ENCODE measurements around the gene FHIT.

FHIT gene

GRCh38 chr3:60176614-60177013, 1074.6 kb downstream of the FHIT start:
- H3K27ac ChIP-seq (ENCODE audit: low read depth, low read length) = no peak overlapping the region

DNA sequence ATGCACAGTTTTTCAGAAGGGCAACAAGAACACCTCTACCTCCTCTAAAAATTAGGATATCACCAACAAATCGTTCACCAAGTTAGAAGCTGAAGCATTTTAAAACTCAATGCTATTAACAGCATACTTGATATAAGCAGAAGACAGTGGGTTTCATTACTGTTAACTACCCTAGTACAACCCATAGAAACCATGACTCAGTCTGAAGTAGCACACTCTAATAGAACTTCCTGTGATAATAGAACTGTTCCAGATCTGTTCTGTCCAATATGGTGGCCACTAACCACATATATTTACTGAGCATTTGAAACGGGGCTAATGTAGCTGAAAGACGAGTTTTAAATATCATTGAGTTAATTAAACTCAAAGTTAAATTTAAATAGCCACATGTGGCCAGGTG, 1075.6 kb downstream of the FHIT start:
- Histone ChIP-seq H3K4me1 (ENCODE audit: insufficient read depth, low read length) (no peaks in the 10 kb centered on the region), H3K9me3 (ENCODE audit: low read length) (no peaks in the 10 kb centered on the region), H3K36me3 (ENCODE audit: insufficient read depth, low read length) (no peaks in the 10 kb centered on the region), H3K9ac (ENCODE audit: low read length) (no peak overlapping the region), H3K4me3 (ENCODE audit: low read depth in 1 of 2, low read length in 2 of 2) (no peak overlapping the region), H3K27me3 (ENCODE audit: control insufficient read depth in 1 of 2, insufficient read depth in 2 of 2, low read length in 2 of 2) (no peaks in the 10 kb centered on the region), H3K27ac (ENCODE audit: low read depth, low read length) (no peak overlapping the region)

More at GRCh38 chr3:60176614-60177013, 1074.6 kb downstream of the FHIT start:
- Histone ChIP-seq H3K9ac (ENCODE audit: low read length) (no peak overlapping the region), H3K4me1 (ENCODE audit: insufficient read depth, low read length) (no peaks in the 10 kb centered on the region), H3K36me3 (ENCODE audit: insufficient read depth, low read length) (no peaks in the 10 kb centered on the region), H3K9me3 (ENCODE audit: low read length) (no peaks in the 10 kb centered on the region), H3K4me3 (ENCODE audit: low read depth in 1 of 2, low read length in 2 of 2) (no peak overlapping the region), H3K27me3 (ENCODE audit: control insufficient read depth in 1 of 2, insufficient read depth in 2 of 2, low read length in 2 of 2) (no peaks in the 10 kb centered on the region)

DNA sequence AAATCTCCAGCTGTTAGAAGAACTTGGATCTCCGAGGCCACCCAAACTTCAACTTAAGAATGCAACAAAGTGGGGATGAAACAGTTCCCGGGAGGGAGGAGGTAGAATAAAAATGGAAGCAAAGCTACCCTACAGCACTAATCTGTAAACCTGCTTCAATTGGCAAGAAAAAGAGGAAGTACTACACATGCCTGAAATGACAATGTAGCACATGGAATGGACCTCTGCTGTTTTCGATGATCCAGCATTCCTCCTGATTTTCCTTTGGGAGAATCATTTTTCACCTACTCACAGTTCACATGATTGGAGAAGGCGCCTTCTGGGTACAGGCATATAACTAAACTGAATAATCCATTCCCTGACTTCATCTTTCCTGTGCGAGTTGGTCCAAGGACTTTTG, 1081.5 kb downstream of the FHIT start:
- H3K4me1 ChIP-seq (ENCODE audit: insufficient read depth, low read length) = no peaks in the 10 kb centered on the region
- no peaks in the 10 kb centered on the region for H3K27me3 ChIP-seq (ENCODE audit: control insufficient read depth in 1 of 2, insufficient read depth in 2 of 2, low read length in 2 of 2)
- no peak overlapping the region for H3K9ac ChIP-seq (ENCODE audit: low read length)
- no peak overlapping the region for H3K4me3 ChIP-seq (ENCODE audit: low read depth in 1 of 2, low read length in 2 of 2)
- H3K9me3 ChIP-seq (ENCODE audit: low read length) = no peaks in the 10 kb centered on the region
- H3K36me3 ChIP-seq (ENCODE audit: insufficient read depth, low read length) = no peaks in the 10 kb centered on the region
- H3K27ac ChIP-seq (ENCODE audit: low read depth, low read length) = no peak overlapping the region

GRCh38 chr3:60167186-60167585, 1084.1 kb downstream of the FHIT start:
- H3K9ac ChIP-seq (ENCODE audit: low read length) = no peak overlapping the region
- H3K27ac ChIP-seq (ENCODE audit: low read depth, low read length) = no peak overlapping the region
- H3K36me3 ChIP-seq (ENCODE audit: insufficient read depth, low read length) = no peaks in the 10 kb centered on the region
- no peaks in the 10 kb centered on the region for H3K9me3 ChIP-seq (ENCODE audit: low read length)
- H3K4me3 ChIP-seq (ENCODE audit: low read depth in 1 of 2, low read length in 2 of 2) = no peak overlapping the region
- no peaks in the 10 kb centered on the region for H3K4me1 ChIP-seq (ENCODE audit: insufficient read depth, low read length)
- no peaks in the 10 kb centered on the region for H3K27me3 ChIP-seq (ENCODE audit: control insufficient read depth in 1 of 2, insufficient read depth in 2 of 2, low read length in 2 of 2)

- Histone ChIP-seq H3K36me3 (ENCODE audit: insufficient read depth, low read length) (no peaks in the 10 kb centered on the region), H3K27me3 (ENCODE audit: control insufficient read depth in 1 of 2, insufficient read depth in 2 of 2, low read length in 2 of 2) (no peaks in the 10 kb centered on the region), H3K27ac (ENCODE audit: low read depth, low read length) (no peak overlapping the region), H3K9ac (ENCODE audit: low read length) (no peak overlapping the region), H3K4me3 (ENCODE audit: low read depth in 1 of 2, low read length in 2 of 2) (no peak overlapping the region), H3K9me3 (ENCODE audit: low read length) (no peaks in the 10 kb centered on the region), H3K4me1 (ENCODE audit: insufficient read depth, low read length) (no peaks in the 10 kb centered on the region)
Measured at GRCh38 chr3:60160822-60161748, 1090.2 kb downstream of the FHIT start.

- Histone ChIP-seq H3K27ac (ENCODE audit: low read depth, low read length) (no peak overlapping the region), H3K9ac (ENCODE audit: low read length) (no peak overlapping the region)
Measured at GRCh38 chr3:60160111-60160821, 1091.0 kb downstream of the FHIT start.

DNA sequence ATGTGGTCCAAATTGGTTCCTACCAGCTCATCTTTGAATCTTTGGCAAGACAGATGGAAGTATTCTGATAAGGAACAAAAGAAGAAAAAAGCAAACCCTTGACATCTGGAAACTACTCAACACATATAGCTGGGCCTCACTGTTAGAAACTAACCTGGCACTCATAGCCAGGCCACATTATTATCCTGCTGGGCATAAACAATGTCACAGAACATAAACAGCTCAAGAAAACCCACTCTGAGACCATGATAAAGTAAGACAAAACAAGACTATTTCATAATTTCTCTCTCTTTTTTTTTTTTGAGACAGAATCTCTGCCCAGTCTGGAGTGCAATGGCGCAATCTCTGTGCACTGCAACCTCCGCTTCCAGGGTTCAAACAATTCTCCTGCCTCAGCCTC, 1093.2 kb downstream of the FHIT start:
- Histone ChIP-seq H3K4me1 (ENCODE audit: insufficient read depth, low read length) (no peaks in the 10 kb centered on the region), H3K9ac (ENCODE audit: low read length) (no peak overlapping the region), H3K27me3 (ENCODE audit: control insufficient read depth in 1 of 2, insufficient read depth in 2 of 2, low read length in 2 of 2) (no peaks in the 10 kb centered on the region), H3K4me3 (ENCODE audit: low read depth in 1 of 2, low read length in 2 of 2) (no peak overlapping the region), H3K27ac (ENCODE audit: low read depth, low read length) (no peak overlapping the region), H3K36me3 (ENCODE audit: insufficient read depth, low read length) (no peaks in the 10 kb centered on the region), H3K9me3 (ENCODE audit: low read length) (no peaks in the 10 kb centered on the region)

More at GRCh38 chr3:60160111-60160821, 1091.0 kb downstream of the FHIT start:
- Histone ChIP-seq H3K36me3 (ENCODE audit: insufficient read depth, low read length) (no peaks in the 10 kb centered on the region), H3K4me1 (ENCODE audit: insufficient read depth, low read length) (no peaks in the 10 kb centered on the region), H3K9me3 (ENCODE audit: low read length) (no peaks in the 10 kb centered on the region), H3K4me3 (ENCODE audit: low read depth in 1 of 2, low read length in 2 of 2) (no peak overlapping the region), H3K27me3 (ENCODE audit: control insufficient read depth in 1 of 2, insufficient read depth in 2 of 2, low read length in 2 of 2) (no peaks in the 10 kb centered on the region)

DNA sequence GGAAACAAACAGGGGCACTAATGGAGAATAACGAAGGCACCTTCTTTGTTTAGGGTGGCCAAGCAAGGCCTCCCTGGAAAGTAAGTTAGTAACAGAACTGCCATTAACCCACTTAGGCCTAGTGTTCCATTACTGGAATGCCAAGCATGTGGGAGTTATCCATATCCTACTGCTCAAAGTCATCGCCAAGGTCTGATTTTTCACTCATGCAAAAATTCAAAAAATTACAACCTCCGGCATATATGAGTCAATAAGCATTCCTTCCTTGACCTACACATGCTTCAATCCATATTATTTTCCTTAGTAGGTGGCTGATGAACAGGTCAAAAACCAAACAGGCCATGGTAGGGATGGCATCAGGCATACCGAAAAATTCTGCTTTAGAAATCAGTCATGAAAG, 1097.2 kb downstream of the FHIT start:
- no peak overlapping the region for H3K4me3 ChIP-seq (ENCODE audit: low read depth in 1 of 2, low read length in 2 of 2)
- no peak overlapping the region for H3K27ac ChIP-seq (ENCODE audit: low read depth, low read length)
- H3K27me3 ChIP-seq (ENCODE audit: control insufficient read depth in 1 of 2, insufficient read depth in 2 of 2, low read length in 2 of 2) = no peaks in the 10 kb centered on the region
- H3K4me1 ChIP-seq (ENCODE audit: insufficient read depth, low read length) = no peaks in the 10 kb centered on the region
- no peaks in the 10 kb centered on the region for H3K9me3 ChIP-seq (ENCODE audit: low read length)
- no peak overlapping the region for H3K9ac ChIP-seq (ENCODE audit: low read length)
- H3K36me3 ChIP-seq (ENCODE audit: insufficient read depth, low read length) = no peaks in the 10 kb centered on the region

- Histone ChIP-seq H3K9ac (ENCODE audit: low read length) (no peak overlapping the region), H3K4me1 (ENCODE audit: insufficient read depth, low read length) (no peaks in the 10 kb centered on the region), H3K36me3 (ENCODE audit: insufficient read depth, low read length) (no peaks in the 10 kb centered on the region), H3K9me3 (ENCODE audit: low read length) (no peaks in the 10 kb centered on the region), H3K27me3 (ENCODE audit: control insufficient read depth in 1 of 2, insufficient read depth in 2 of 2, low read length in 2 of 2) (no peaks in the 10 kb centered on the region), H3K27ac (ENCODE audit: low read depth, low read length) (no peak overlapping the region), H3K4me3 (ENCODE audit: low read depth in 1 of 2, low read length in 2 of 2) (no peak overlapping the region)
Measured at GRCh38 chr3:60153221-60153999, 1097.8 kb downstream of the FHIT start.

DNA sequence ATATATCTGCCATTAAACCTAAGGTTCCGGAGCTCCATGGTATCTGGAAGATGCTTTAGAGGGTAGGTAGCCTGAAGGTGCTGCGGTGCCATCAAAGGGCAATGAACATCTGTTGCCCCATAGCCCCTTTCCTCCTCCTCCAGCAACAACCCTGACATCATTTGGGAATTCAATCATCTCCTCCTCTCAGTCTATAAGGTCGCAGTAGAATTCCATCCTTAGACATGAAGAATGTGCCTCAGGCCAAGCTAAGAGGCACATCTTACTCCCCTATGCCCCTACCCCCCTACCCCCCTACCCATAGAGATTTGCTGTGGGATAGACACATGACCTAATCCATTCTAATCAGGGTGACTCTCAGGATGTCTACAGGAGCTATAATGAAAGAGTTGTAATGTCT, 1101.8 kb downstream of the FHIT start:
- H3K4me1 ChIP-seq (ENCODE audit: insufficient read depth, low read length) = no peaks in the 10 kb centered on the region
- no peaks in the 10 kb centered on the region for H3K27me3 ChIP-seq (ENCODE audit: control insufficient read depth in 1 of 2, insufficient read depth in 2 of 2, low read length in 2 of 2)
- H3K36me3 ChIP-seq (ENCODE audit: insufficient read depth, low read length) = no peaks in the 10 kb centered on the region
- no peak overlapping the region for H3K27ac ChIP-seq (ENCODE audit: low read depth, low read length)
- no peaks in the 10 kb centered on the region for H3K9me3 ChIP-seq (ENCODE audit: low read length)
- H3K4me3 ChIP-seq (ENCODE audit: low read depth in 1 of 2, low read length in 2 of 2) = no peak overlapping the region
- no peak overlapping the region for H3K9ac ChIP-seq (ENCODE audit: low read length)

DNA sequence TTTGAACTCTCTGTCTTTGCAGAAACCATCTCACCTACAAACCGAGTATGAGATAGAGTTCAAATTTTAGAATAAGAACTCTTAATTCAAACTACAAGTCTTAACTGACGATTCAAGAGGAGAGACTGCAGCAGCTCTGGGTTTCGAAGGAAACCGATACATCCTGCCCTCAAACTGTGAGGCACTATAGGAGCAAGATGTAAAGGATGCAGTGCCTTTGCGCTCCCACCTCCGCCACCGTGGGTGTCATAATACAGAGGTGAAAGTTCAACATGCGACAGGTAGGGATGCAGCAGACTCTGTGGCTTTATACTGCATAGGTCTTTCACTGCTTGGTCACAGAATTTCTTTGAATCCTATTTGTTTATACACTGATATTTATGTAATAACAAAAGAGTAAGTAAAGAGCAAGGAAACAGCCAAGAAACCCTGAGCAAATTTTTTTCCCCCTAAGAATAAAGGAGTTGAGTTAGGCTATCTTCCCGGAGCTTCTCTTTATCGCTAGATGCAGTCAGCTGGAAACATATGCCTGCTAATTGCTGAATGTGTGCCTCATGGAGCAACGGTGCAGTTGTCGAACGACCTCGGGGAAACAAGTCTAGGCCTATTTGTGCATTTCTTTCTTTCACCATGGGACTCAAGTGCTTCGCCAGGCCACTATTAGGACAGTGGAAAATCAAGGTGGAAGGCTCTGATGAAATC, 1103.9 kb downstream of the FHIT start:
- no peak overlapping the region for H3K9ac ChIP-seq (ENCODE audit: low read length)
- H3K4me3 ChIP-seq (ENCODE audit: low read depth in 1 of 2, low read length in 2 of 2) = no peak overlapping the region
- no peak overlapping the region for H3K27ac ChIP-seq (ENCODE audit: low read depth, low read length)
- no peaks in the 10 kb centered on the region for H3K27me3 ChIP-seq (ENCODE audit: control insufficient read depth in 1 of 2, insufficient read depth in 2 of 2, low read length in 2 of 2)
- no peaks in the 10 kb centered on the region for H3K4me1 ChIP-seq (ENCODE audit: insufficient read depth, low read length)
- H3K36me3 ChIP-seq (ENCODE audit: insufficient read depth, low read length) = no peaks in the 10 kb centered on the region
- H3K9me3 ChIP-seq (ENCODE audit: low read length) = no peaks in the 10 kb centered on the region
